A673 (cell line): Measurements from ENCODE around the gene ST8SIA1. TPM values are rescaled to one million over a fixed set of nuclear protein-coding genes. Genes with fewer than 3 reads are reported as not detected.

Source experiments
- BruUV-seq: library from RNA; stranded (reverse); fragments of 400-500 nt; replicated peaks from 2 replicates; lab custom pipeline; 2021; lab: Mats Ljungman, UMichigan
- CTCF ChIA-PET: fragments of 300-600 bp; sonication (Branson Sonifier 250); formaldehyde crosslinking; loops from one replicate; lab custom pipeline; 2022; ENCODE audit warnings: antibody characterized with exemption; lab: Charles Lee
- POLR2A ChIA-PET: fragments of 300-600 bp; sonication (Branson Sonifier 250); formaldehyde crosslinking; loops from one replicate; lab custom pipeline; 2022; ENCODE audit warnings: antibody characterized with exemption; ENCODE audit not compliant: low non-redundant PET; lab: Charles Lee
- DNase-seq: peaks from one replicate; pipeline ENCODE4 v3.0.0-alpha.2; 2015; ENCODE audit warnings: low spot score
- H3K27ac ChIP-seq: fragments of 200-600 bp; sonication (generic); 2 replicates; pipeline ENCODE4 v1.5.1; 2016; ENCODE audit warnings: mixed run types, low read depth, mild to moderate bottlenecking, mixed read lengths, antibody characterized with exemption, low read length; ENCODE audit not compliant: poor library complexity, severe bottlenecking
- H3K27me3 ChIP-seq: fragments of 200-600 bp; sonication (generic); replicated peaks from 2 replicates; pipeline ENCODE4 v1.6.1; 2017; ENCODE audit warnings: mixed run types, low read depth, mild to moderate bottlenecking, mixed read lengths, antibody characterized with exemption, low read length; ENCODE audit not compliant: insufficient read depth, poor library complexity
- H3K36me3 ChIP-seq: fragments of 200-600 bp; sonication (generic); 2 replicates; pipeline ENCODE4 v1.6.1; 2016; ENCODE audit warnings: mixed run types, mild to moderate bottlenecking, mixed read lengths, antibody characterized with exemption, low read length; ENCODE audit not compliant: insufficient read depth, poor library complexity, severe bottlenecking
- H3K4me1 ChIP-seq: fragments of 200-600 bp; sonication (generic); 2 replicates; pipeline ENCODE4 v1.6.1; 2017; ENCODE audit warnings: mixed run types, mild to moderate bottlenecking, mixed read lengths, antibody characterized with exemption, low read length; ENCODE audit not compliant: insufficient read depth, poor library complexity, severe bottlenecking
- H3K4me3 ChIP-seq: fragments of 200-600 bp; sonication (generic); 2 replicates; pipeline ENCODE4 v1.5.1; 2016; ENCODE audit warnings: low read depth, mixed run types, mild to moderate bottlenecking, mixed read lengths, low read length; ENCODE audit not compliant: poor library complexity, severe bottlenecking
- H3K9me3 ChIP-seq: fragments of 200-600 bp; sonication (generic); 2 replicates; pipeline ENCODE4 v1.6.1; 2016; ENCODE audit warnings: mixed run types, low read depth, mild to moderate bottlenecking, mixed read lengths, antibody characterized with exemption, low read length; ENCODE audit not compliant: poor library complexity, severe bottlenecking
- CTCF ChIP-seq: fragments of 300-800, 200-600 bp; sonication (generic); conservative IDR thresholded peaks from 2 replicates; pipeline ENCODE4 v1.5.1; 2017; ENCODE audit warnings: low read depth, mild to moderate bottlenecking, antibody characterized with exemption, low read length, moderate library complexity, mixed read lengths
- EZH2 ChIP-seq: fragments of 200-600 bp; sonication (generic); IDR thresholded peaks from 2 replicates; pipeline ENCODE4 v1.6.1; 2017; ENCODE audit warnings: borderline replicate concordance, low read depth, mild to moderate bottlenecking, mixed read lengths, antibody characterized with exemption, low read length; ENCODE audit not compliant: poor library complexity, severe bottlenecking
- intact Hi-C: fragments of 100-400 bp; cut with micrococcal nuclease; formaldehyde crosslinking; loops from one replicate; pipeline ENCODE4 v1.10.0; 2022; ENCODE audit not compliant: unreplicated experiment
- total RNA-seq: library from RNA; stranded (reverse); gene quantifications from 2 replicates; pipeline ENCODE4 v1.2.3, GENCODE V29; 2021

Gene ST8SIA1
- total RNA-seq, 1 experiment from 2014 or later: 0.28 TPM

GRCh38 chr12:22268973-22269372 lies 65.5 kb downstream of the ST8SIA1 start:
- no peak overlapping the region for H3K4me3 ChIP-seq
- H3K27ac ChIP-seq: no peak overlapping the region
- no peaks in the 10 kb centered on the region for H3K36me3 ChIP-seq
- intact Hi-C loops: no loop called here
- ChIA-PET POLR2A (no interaction called here), CTCF (no interaction called here)
- BruUV-seq: no TSS peak
- no peaks in the 10 kb centered on the region for H3K9me3 ChIP-seq
- no peak for DNase-seq
- no peaks in the 10 kb centered on the region for H3K27me3 ChIP-seq
- no peaks in the 10 kb centered on the region for H3K4me1 ChIP-seq
- TF ChIP-seq EZH2 (no peak), CTCF (no peak)

- no TSS peak for BruUV-seq
- Histone ChIP-seq H3K4me1 (no peaks in the 10 kb centered on the region), H3K36me3 (no peaks in the 10 kb centered on the region), H3K9me3 (no peaks in the 10 kb centered on the region), H3K4me3 (no peak overlapping the region), H3K27ac (no peak overlapping the region), H3K27me3 (peaks cover 4% of the 10 kb centered on the region)
- TF ChIP-seq EZH2 (no peak), CTCF (no peak)
- intact Hi-C loops: no loop called here
- DNase-seq: no peak
- CTCF ChIA-PET: no interaction called here
- POLR2A ChIA-PET: no interaction called here
These were observed 66.1 kb downstream of the ST8SIA1 start for GRCh38 chr12:22268406-22268805.

GRCh38 chr12:22266101-22266500 lies 68.4 kb downstream of the ST8SIA1 start:
- TF ChIP-seq EZH2: no peak
- TF ChIP-seq CTCF: no peak
- no peak for DNase-seq
- no TSS peak for BruUV-seq
- Histone ChIP-seq H3K36me3 (no peaks in the 10 kb centered on the region), H3K27ac (no peak overlapping the region), H3K4me3 (no peak overlapping the region), H3K9me3 (no peaks in the 10 kb centered on the region), H3K4me1 (no peaks in the 10 kb centered on the region), H3K27me3 (peaks cover 6% of the 10 kb centered on the region)
- intact Hi-C loops: no loop called here
- ChIA-PET POLR2A (no interaction called here), CTCF (no interaction called here)
